B cell (primary cell): Measurements from ENCODE around the gene ERC2. TPM values are rescaled to one million over a fixed set of nuclear protein-coding genes. Genes with fewer than 3 reads are reported as not detected.

Experiments used
- ATAC-seq: fragments of 200-7000 bp; cut with Tn5 transposase; one replicate; pipeline ENCODE4 v1.10.0; 2021; ENCODE audit warnings: low read depth, mild to moderate bottlenecking, moderate number of reproducible peaks, moderate library complexity
- CTCF ChIA-PET: fragments of 350-600 bp; sonication (Branson Sonifier 250); formaldehyde crosslinking; loops from one replicate; lab custom pipeline; 2021; ENCODE audit warnings: antibody characterized with exemption, inconsistent platforms; lab: Charles Lee
- POLR2A ChIA-PET: fragments of 350-600 bp; sonication (Branson Sonifier 250); formaldehyde crosslinking; loops from one replicate; lab custom pipeline; 2021; ENCODE audit warnings: antibody characterized with exemption; lab: Charles Lee
- DNase-seq: peaks from one replicate; pipeline ENCODE4 v3.0.0; 2013
- H2AFZ ChIP-seq: 2 replicates; pipeline ENCODE4 v1.6.1; 2012; ENCODE audit warnings: mild to moderate bottlenecking, low read depth, low read length; ENCODE audit not compliant: insufficient read depth, poor library complexity, severe bottlenecking
- H3K27ac ChIP-seq, 2 donors: 1 replicate in 1 of 2; 2 replicates in 1 of 2; pipeline ENCODE4 v1.5.1; 2012 to 2013; ENCODE audit warnings: low read length in 2 of 2, mild to moderate bottlenecking in 2 of 2, moderate library complexity in 1 of 2
- H3K27me3 ChIP-seq, 4 experiments: fragments of 200-600 bp in 1 of 4; sonication (generic) in 1 of 4; replicated peaks in 1 of 4; 1 replicate in 2 of 4; 2 replicates in 2 of 4; pipeline versions ENCODE4 v1.6.1 to v1.7.0; 2013 to 2016; ENCODE audit warnings: low read length in 3 of 4, mild to moderate bottlenecking in 2 of 4, mixed read lengths in 1 of 4, moderate library complexity in 1 of 4; ENCODE audit not compliant: insufficient read depth in 4 of 4, control insufficient read depth in 3 of 4; ENCODE audit errors: control extremely low read depth in 1 of 4
- H3K36me3 ChIP-seq, 2 experiments: replicated peaks in 1 of 2; 1 replicate in 1 of 2; 2 replicates in 1 of 2; pipeline versions ENCODE4 v1.6.1 to v1.7.1; 2013; ENCODE audit warnings: low read length in 1 of 2; ENCODE audit not compliant: insufficient read depth in 2 of 2, control insufficient read depth in 1 of 2; ENCODE audit errors: control extremely low read depth in 1 of 2, extremely low read depth in 1 of 2
- H3K4me1 ChIP-seq, 2 donors: fragments of 200-600 bp in 1 of 2; sonication (generic) in 1 of 2; 1 replicate in 1 of 2; 2 replicates in 1 of 2; pipeline versions ENCODE4 v1.5.1 to v1.6.1; 2013 to 2017; ENCODE audit warnings: low read length in 2 of 2; ENCODE audit not compliant: control insufficient read depth in 2 of 2, insufficient read depth in 2 of 2
- H3K4me2 ChIP-seq: replicated peaks from 2 replicates; pipeline ENCODE3; 2012; ENCODE audit warnings: mild to moderate bottlenecking, low read depth, low read length; ENCODE audit not compliant: poor library complexity, severe bottlenecking
- H3K4me3 ChIP-seq, 5 experiments: fragments of 200-600 bp in 1 of 5; sonication (generic) in 1 of 5; 1 replicate in 3 of 5; 2 replicates in 2 of 5; pipeline versions ENCODE4 v1.5.1 to v1.7.0; 2011 to 2016; ENCODE audit warnings: low read length in 4 of 5, mild to moderate bottlenecking in 4 of 5, low read depth in 2 of 5, control low read depth in 1 of 5, moderate library complexity in 1 of 5; ENCODE audit not compliant: insufficient read depth in 1 of 5; ENCODE audit errors: control extremely low read depth in 1 of 5, extremely low read depth in 1 of 5
- H3K79me2 ChIP-seq: fragments of 200-600 bp; sonication (generic); one replicate; pipeline ENCODE4 v1.6.0; 2016; ENCODE audit warnings: low read length; ENCODE audit not compliant: control insufficient read depth, insufficient read depth
- H3K9ac ChIP-seq: fragments of 200-600 bp; sonication (generic); 2 replicates; pipeline ENCODE4 v1.6.1; 2017; ENCODE audit warnings: mild to moderate bottlenecking, low read length, moderate library complexity
- H3K9me3 ChIP-seq, 3 donors: one replicate each; pipeline versions ENCODE4 v1.6.1 to v1.7.1; 2013; ENCODE audit warnings: low read length in 2 of 3; ENCODE audit not compliant: control insufficient read depth in 2 of 3, insufficient read depth in 1 of 3; ENCODE audit errors: control extremely low read depth in 1 of 3
- H4K20me1 ChIP-seq: 2 replicates; pipeline ENCODE4 v1.6.0; 2012; ENCODE audit warnings: mild to moderate bottlenecking, low read length; ENCODE audit not compliant: insufficient read depth, control insufficient read depth, poor library complexity, severe bottlenecking
- H3K27ac Mint-ChIP-seq: one replicate; pipeline ENCODE4 v1.8.0; 2021; ENCODE audit warnings: mixed read lengths
- H3K27me3 Mint-ChIP-seq: one replicate; pipeline ENCODE4 v1.8.0; 2021; ENCODE audit warnings: mixed read lengths
- H3K4me1 Mint-ChIP-seq: one replicate; pipeline ENCODE4 v1.8.0; 2021; ENCODE audit warnings: mixed read lengths
- H3K4me3 Mint-ChIP-seq: one replicate; pipeline ENCODE4 v1.8.0; 2021; ENCODE audit warnings: mixed read lengths
- H3K9me3 Mint-ChIP-seq: one replicate; pipeline ENCODE4 v1.8.0; 2022; ENCODE audit warnings: mixed read lengths; ENCODE audit not compliant: insufficient read depth
- EZH2 ChIP-seq: IDR thresholded peaks from 2 replicates; pipeline ENCODE4 v1.6.1; 2012; ENCODE audit warnings: borderline replicate concordance, low read depth, mild to moderate bottlenecking, moderate library complexity, low read length; ENCODE audit not compliant: insufficient read depth, poor library complexity, severe bottlenecking
- WGBS: methylation state at CpG from one replicate; pipeline ENCODE4 v1.1.5; 2013; ENCODE audit warnings: missing lambda C conversion rate; ENCODE audit not compliant: insufficient coverage; 5-methylcytosine and 5-hydroxymethylcytosine counted together
- intact Hi-C: fragments of 100-400 bp; cut with micrococcal nuclease; formaldehyde crosslinking; loops from one replicate; pipeline ENCODE4 v1.10.0; 2022
- polyA plus RNA-seq: library from polyadenylated mRNA; depleted of rRNA; stranded (reverse); fragments of >200 nt; gene quantifications from 2 replicates; pipeline ENCODE4 v1.2.3, GENCODE V29; 2012
- total RNA-seq, 2 donors: library from RNA; stranded (reverse); fragments of 120-200 nt in 1 of 2; gene quantifications; 1 replicate in 1 of 2; 2 replicates in 1 of 2; pipeline versions ENCODE4 v1.2.3 to v1.2.4, GENCODE V29; 2013 to 2022
- TF ChIP-seq, protein P1 (sequence below): fragments of 200-600 bp; IDR thresholded peaks from one replicate; pipeline ENCODE4 v1.8.0; 2022; ENCODE audit warnings: antibody characterized with exemption, mild to moderate bottlenecking

The ERC2 gene
- total and polyA plus RNA-seq, 2 donors (not counting 1 experiment from before 2014, with no cell fraction given) = not detected

DNA sequence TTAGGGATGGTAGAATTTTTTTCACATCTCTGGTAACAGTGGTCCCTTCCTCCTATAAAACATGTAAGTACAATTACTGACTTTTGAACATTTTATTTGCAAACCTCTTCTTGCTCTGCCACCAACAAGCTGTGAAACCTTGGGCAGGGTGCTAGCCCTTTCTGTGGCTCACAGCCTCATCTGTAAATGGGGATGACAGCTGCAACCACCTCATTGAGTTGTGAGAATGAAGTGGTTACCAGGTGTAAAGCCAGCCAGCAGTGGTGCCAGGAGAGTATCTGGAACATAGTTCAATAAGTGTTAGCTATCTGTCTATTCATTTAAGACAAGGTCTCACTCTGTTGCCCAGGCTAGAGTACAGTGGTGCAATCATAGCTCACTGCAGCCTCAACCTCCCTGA lies 278.1 kb downstream of the ERC2 start:
- POLR2A ChIA-PET = no interaction called here
- intact Hi-C loops = no loop called here
- CTCF ChIA-PET = no interaction called here

DNA sequence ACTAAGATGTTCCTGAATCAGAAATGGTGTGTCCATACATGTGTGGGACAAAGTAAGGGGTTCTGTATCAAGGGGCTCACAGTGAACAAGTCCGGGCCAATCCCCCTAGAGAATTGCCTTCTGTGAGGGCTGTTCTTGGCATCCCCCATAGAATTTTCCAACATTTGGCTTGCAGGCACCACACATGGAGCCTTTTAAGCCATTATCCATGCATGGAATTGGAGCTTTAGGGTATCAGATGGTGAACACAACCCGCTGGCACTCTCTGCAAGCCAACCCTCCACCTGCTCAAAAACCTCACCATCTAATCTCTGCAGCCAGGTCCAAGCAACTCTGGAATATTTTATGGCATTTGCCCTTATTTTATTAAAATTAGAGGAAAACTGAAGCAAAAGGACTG lies 278.7 kb downstream of the ERC2 start:
- Mint-ChIP-seq H3K4me3 (no peak overlapping the region), H3K9me3 (no peaks in the 10 kb centered on the region), H3K4me1 (no peaks in the 10 kb centered on the region), H3K27ac (no peak overlapping the region), H3K27me3 (peaks cover 9% of the 10 kb centered on the region)
- peaks cover 0 to 3% (median 1%) of the 10 kb centered on the region in 4 experiments for H3K27me3 ChIP-seq
- DNase-seq = no peak
- 100% methylated on average over 1 of the region's 2 CpGs for WGBS
- no peaks in the 10 kb centered on the region for H3K79me2 ChIP-seq
- no peak for ATAC-seq
- CTCF ChIA-PET = no interaction called here
- H3K27ac ChIP-seq = no peak overlapping the region
- H3K4me3 ChIP-seq = no peak overlapping the region
- intact Hi-C loops = no loop called here
- TF ChIP-seq, protein P1, sequence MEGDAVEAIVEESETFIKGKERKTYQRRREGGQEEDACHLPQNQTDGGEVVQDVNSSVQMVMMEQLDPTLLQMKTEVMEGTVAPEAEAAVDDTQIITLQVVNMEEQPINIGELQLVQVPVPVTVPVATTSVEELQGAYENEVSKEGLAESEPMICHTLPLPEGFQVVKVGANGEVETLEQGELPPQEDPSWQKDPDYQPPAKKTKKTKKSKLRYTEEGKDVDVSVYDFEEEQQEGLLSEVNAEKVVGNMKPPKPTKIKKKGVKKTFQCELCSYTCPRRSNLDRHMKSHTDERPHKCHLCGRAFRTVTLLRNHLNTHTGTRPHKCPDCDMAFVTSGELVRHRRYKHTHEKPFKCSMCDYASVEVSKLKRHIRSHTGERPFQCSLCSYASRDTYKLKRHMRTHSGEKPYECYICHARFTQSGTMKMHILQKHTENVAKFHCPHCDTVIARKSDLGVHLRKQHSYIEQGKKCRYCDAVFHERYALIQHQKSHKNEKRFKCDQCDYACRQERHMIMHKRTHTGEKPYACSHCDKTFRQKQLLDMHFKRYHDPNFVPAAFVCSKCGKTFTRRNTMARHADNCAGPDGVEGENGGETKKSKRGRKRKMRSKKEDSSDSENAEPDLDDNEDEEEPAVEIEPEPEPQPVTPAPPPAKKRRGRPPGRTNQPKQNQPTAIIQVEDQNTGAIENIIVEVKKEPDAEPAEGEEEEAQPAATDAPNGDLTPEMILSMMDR = no peak
- TF ChIP-seq EZH2 = no peak
- H4K20me1 ChIP-seq = no peaks in the 10 kb centered on the region
- no peak overlapping the region for H2AFZ ChIP-seq
- H3K9me3 ChIP-seq = peaks cover 0 to 3% (median 0%) of the 10 kb centered on the region in 3 donors
- POLR2A ChIA-PET = no interaction called here
- no peak overlapping the region for H3K4me2 ChIP-seq
- H3K4me1 ChIP-seq = no peaks in the 10 kb centered on the region
- no peaks in the 10 kb centered on the region for H3K36me3 ChIP-seq
- H3K9ac ChIP-seq = no peak overlapping the region

More for the DNA sequence above, 278.1 kb downstream of the ERC2 start:
- Histone ChIP-seq H3K9ac (no peak overlapping the region), H3K27ac (no peak overlapping the region), H2AFZ (no peak overlapping the region), H4K20me1 (no peaks in the 10 kb centered on the region), H3K4me2 (no peak overlapping the region), H3K36me3 (no peaks in the 10 kb centered on the region), H3K79me2 (no peaks in the 10 kb centered on the region), H3K4me3 (no peak overlapping the region), H3K27me3 (peaks cover 0 to 3% (median 1%) of the 10 kb centered on the region in 4 experiments), H3K4me1 (no peaks in the 10 kb centered on the region), H3K9me3 (peaks cover 0 to 3% (median 0%) of the 10 kb centered on the region in 3 donors)
- no peak for ATAC-seq
- H3K4me1 Mint-ChIP-seq = no peaks in the 10 kb centered on the region
- no peaks in the 10 kb centered on the region for H3K9me3 Mint-ChIP-seq
- no peak overlapping the region for H3K27ac Mint-ChIP-seq
- H3K27me3 Mint-ChIP-seq = peaks cover 9% of the 10 kb centered on the region
- H3K4me3 Mint-ChIP-seq = no peak overlapping the region
- TF ChIP-seq EZH2 = no peak
- TF ChIP-seq, protein P1 = no peak
- DNase-seq = no peak
